HepG2 (cell line): ENCODE measurements around the gene NKAIN2. TPM values are rescaled to one million over a fixed set of nuclear protein-coding genes. Genes with fewer than 3 reads are reported as not detected.

Source experiments
- ATAC-seq: fragments of 200-7000 bp; cut with Tn5 transposase; 3 replicates; pipeline ENCODE4 v1.9.1; 2020; ENCODE audit warnings: mild to moderate bottlenecking, moderate library complexity
- BruUV-seq: library from RNA; stranded (reverse); fragments of 400-500 nt; replicated peaks from 2 replicates; lab custom pipeline; 2021; lab: Mats Ljungman, UMichigan
- CTCF ChIA-PET: fragments of 300-600 bp; formaldehyde crosslinking; extraction: SDS; loops from one replicate; lab custom pipeline; 2021; ENCODE audit warnings: low total read pairs, inconsistent platforms, low intra/inter-chr PET ratio; lab: Yijun Ruan, JAX
- POLR2A ChIA-PET: fragments of 350-600 bp; sonication (Branson Sonifier 250); formaldehyde crosslinking; loops from one replicate; lab custom pipeline; 2020; ENCODE audit warnings: antibody characterized with exemption, inconsistent platforms; lab: Yijun Ruan, JAX
- DNase-seq: peaks from one replicate; pipeline ENCODE4 v3.0.0-alpha.2; 2015; ENCODE audit warnings: low spot score
- FAIRE-seq: peaks from 3 replicates; lab custom pipeline; 2011; peaks lifted over from hg19 to GRCh38; lab: Jason Lieb, UNC
- H2AFZ ChIP-seq: one replicate; pipeline ENCODE4 v1.6.1; 2011; ENCODE audit warnings: low read length, inconsistent platforms
- H3K27ac ChIP-seq: fragments of 300-600 bp; 3 replicates; pipeline ENCODE4 v1.8.0; 2011; ENCODE audit warnings: mixed run types, mild to moderate bottlenecking, mixed read lengths, low read length, inconsistent platforms; ENCODE audit not compliant: insufficient read depth; ENCODE audit errors: extremely low read length
- H3K27me3 ChIP-seq, 2 experiments: fragments of 200-600 bp in 1 of 2; 2 replicates in 1 of 2; 3 replicates in 1 of 2; pipeline versions ENCODE4 v1.6.0 to v1.8.0; 2011; ENCODE audit warnings: low read length in 2 of 2, mild to moderate bottlenecking in 2 of 2, moderate library complexity in 2 of 2, inconsistent platforms in 1 of 2; ENCODE audit not compliant: insufficient read depth in 2 of 2, control insufficient read depth in 1 of 2
- H3K36me3 ChIP-seq, 2 experiments: fragments of 200-600 bp in 1 of 2; replicated peaks in 1 of 2; 2 replicates in 1 of 2; 3 replicates in 1 of 2; pipeline versions ENCODE4 v1.5.1 to v1.8.0; 2011; ENCODE audit warnings: low read length in 2 of 2, inconsistent platforms in 1 of 2; ENCODE audit not compliant: insufficient read depth in 2 of 2, control insufficient read depth in 1 of 2
- H3K4me1 ChIP-seq: 2 replicates; pipeline ENCODE4 v1.5.1; 2012; ENCODE audit warnings: low read length, inconsistent platforms; ENCODE audit not compliant: insufficient read depth
- H3K4me2 ChIP-seq: 2 replicates; pipeline ENCODE4 v1.6.0; 2011; ENCODE audit warnings: low read depth, low read length, inconsistent platforms
- H3K4me3 ChIP-seq, 3 experiments: fragments of 200-600 bp in 1 of 3; sonication (generic), shearing (Covaris generic) in 1 of 3; replicated peaks in 1 of 3; 2 replicates each; pipeline ENCODE4 v1.5.1; 2011 to 2016; ENCODE audit warnings: low read length in 3 of 3, inconsistent platforms in 2 of 3, low read depth in 2 of 3, mild to moderate bottlenecking in 2 of 3, control low read depth in 1 of 3, mixed read lengths in 1 of 3; ENCODE audit not compliant: insufficient read depth in 1 of 3
- H3K79me2 ChIP-seq: one replicate; pipeline ENCODE4 v1.6.1; 2011; ENCODE audit warnings: low read length, inconsistent platforms; ENCODE audit not compliant: insufficient read depth
- H3K9ac ChIP-seq: 2 replicates; pipeline ENCODE4 v1.6.0; 2011; ENCODE audit warnings: mild to moderate bottlenecking, low read depth, low read length, inconsistent platforms; ENCODE audit not compliant: insufficient read depth
- H3K9me3 ChIP-seq: 2 replicates; pipeline ENCODE4 v1.5.1; 2012; ENCODE audit warnings: mild to moderate bottlenecking, low read length
- H4K20me1 ChIP-seq: 2 replicates; pipeline ENCODE4 v1.6.0; 2011; ENCODE audit warnings: inconsistent platforms, mild to moderate bottlenecking, low read length, moderate library complexity; ENCODE audit not compliant: insufficient read depth
- DR1 ChIP-seq: sonication (generic); formaldehyde crosslinking; IDR thresholded peaks from 2 replicates; pipeline ENCODE4 v1.8.0; 2021; ENCODE audit warnings: mild to moderate bottlenecking, missing genetic modification reagents, inconsistent platforms
- MAFK ChIP-seq, 2 experiments: IDR thresholded peaks in 1 of 2; conservative IDR thresholded peaks in 1 of 2; 2 replicates each; pipeline ENCODE4 v1.6.1; 2011; ENCODE audit warnings: improper control_type of control experiment in 2 of 2, low read length in 2 of 2
- ZNF224 ChIP-seq: sonication (generic); formaldehyde crosslinking; IDR thresholded peaks from 2 replicates; pipeline ENCODE4 v1.5.0; 2020; ENCODE audit warnings: mild to moderate bottlenecking, missing genetic modification reagents
- ZNF768 ChIP-seq: sonication (generic); formaldehyde crosslinking; IDR thresholded peaks from 2 replicates; pipeline ENCODE4 v1.4.0; 2020; ENCODE audit warnings: missing genetic modification reagents
- ZNF770 ChIP-seq: sonication (generic); formaldehyde crosslinking; IDR thresholded peaks from 2 replicates; pipeline ENCODE4 v1.5.0; 2020; ENCODE audit warnings: mild to moderate bottlenecking, missing genetic modification reagents
- ZNF792 ChIP-seq: IDR thresholded peaks from 2 replicates; pipeline ENCODE4 v1.6.1; 2016
- ZSCAN30 ChIP-seq: sonication (generic); formaldehyde crosslinking; IDR thresholded peaks from 2 replicates; pipeline ENCODE4 v1.5.0; 2020; ENCODE audit warnings: mild to moderate bottlenecking, missing genetic modification reagents
- WGBS: methylation state at CpG from one replicate; pipeline ENCODE4 v1.1.6; 2017; ENCODE audit warnings: low lambda C conversion rate; 5-methylcytosine and 5-hydroxymethylcytosine counted together
- in situ Hi-C: cut with HindIII; loops from 2 replicates; pipeline ENCODE4 v1.10.0; 2017; ENCODE audit warnings: low pct_unique_long_range_greater_than_20kb; ENCODE audit not compliant: extremely low pct_ligation_motif_present
- intact Hi-C: fragments of 100-400 bp; cut with micrococcal nuclease; formaldehyde crosslinking; loops from one replicate; pipeline ENCODE4 v1.10.0; 2022; ENCODE audit not compliant: unreplicated experiment
- polyA plus RNA-seq, 8 experiments: library from polyadenylated mRNA; depleted of rRNA in 3 of 8; stranded (reverse) in 7 of 8; unstranded in 1 of 8; fragments of >200 nt; fragmentation: Illumina TruSeq in 4 of 8; extraction: Trizol in 4 of 8; gene quantifications; 2 replicates each; pipeline versions ENCODE4 v1.2.1 to v1.2.3, GENCODE V29; 2011 to 2016; ENCODE audit warnings: low read depth in 4 of 8, missing spikeins in 1 of 8, mixed read lengths in 1 of 8; ENCODE audit not compliant: insufficient read depth in 1 of 8
- total RNA-seq, 5 experiments: library from RNA; depleted of rRNA; stranded (reverse); fragments of >200 nt; fragmentation: Illumina TruSeq; extraction: Trizol; gene quantifications; 2 replicates each; pipeline ENCODE4 v1.2.3, GENCODE V29; 2016; ENCODE audit warnings: low read depth in 1 of 5
- TF ChIP-seq, protein P1 (sequence below): sonication (generic); formaldehyde crosslinking; conservative IDR thresholded peaks from 2 replicates; pipeline ENCODE4 v1.8.1; 2023; ENCODE audit warnings: missing genetic modification reagents
- TF ChIP-seq, protein P2 (sequence below): sonication (generic); formaldehyde crosslinking; IDR thresholded peaks from 2 replicates; pipeline ENCODE4 v1.4.0; 2020; ENCODE audit warnings: missing genetic modification reagents

Gene NKAIN2
- total and polyA plus RNA-seq, 2 of the 13 experiments (the other 11 are each of a cell fraction or from before 2014, with no cell fraction given) = not detected

- H3K27ac ChIP-seq = no peak overlapping the region
- TF ChIP-seq ZNF792 (no peak), ZNF224 (CRISPR knock-in tag) (no peak), ZSCAN30 (no peak), DR1 (CRISPR knock-in tag) (no peak), ZNF768 (CRISPR knock-in tag) (no peak), ZNF770 (CRISPR knock-in tag) (no peak), MAFK (conservative IDR thresholded peaks at IDR 0.05 in 1 of 2, IDR thresholded peaks at IDR 0.05 in 1 of 2; ENCODE audit: low read length in 2 of 2) (no peak)
- TF ChIP-seq, protein P1, sequence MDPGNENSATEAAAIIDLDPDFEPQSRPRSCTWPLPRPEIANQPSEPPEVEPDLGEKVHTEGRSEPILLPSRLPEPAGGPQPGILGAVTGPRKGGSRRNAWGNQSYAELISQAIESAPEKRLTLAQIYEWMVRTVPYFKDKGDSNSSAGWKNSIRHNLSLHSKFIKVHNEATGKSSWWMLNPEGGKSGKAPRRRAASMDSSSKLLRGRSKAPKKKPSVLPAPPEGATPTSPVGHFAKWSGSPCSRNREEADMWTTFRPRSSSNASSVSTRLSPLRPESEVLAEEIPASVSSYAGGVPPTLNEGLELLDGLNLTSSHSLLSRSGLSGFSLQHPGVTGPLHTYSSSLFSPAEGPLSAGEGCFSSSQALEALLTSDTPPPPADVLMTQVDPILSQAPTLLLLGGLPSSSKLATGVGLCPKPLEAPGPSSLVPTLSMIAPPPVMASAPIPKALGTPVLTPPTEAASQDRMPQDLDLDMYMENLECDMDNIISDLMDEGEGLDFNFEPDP = no peak
- TF ChIP-seq, protein P2, sequence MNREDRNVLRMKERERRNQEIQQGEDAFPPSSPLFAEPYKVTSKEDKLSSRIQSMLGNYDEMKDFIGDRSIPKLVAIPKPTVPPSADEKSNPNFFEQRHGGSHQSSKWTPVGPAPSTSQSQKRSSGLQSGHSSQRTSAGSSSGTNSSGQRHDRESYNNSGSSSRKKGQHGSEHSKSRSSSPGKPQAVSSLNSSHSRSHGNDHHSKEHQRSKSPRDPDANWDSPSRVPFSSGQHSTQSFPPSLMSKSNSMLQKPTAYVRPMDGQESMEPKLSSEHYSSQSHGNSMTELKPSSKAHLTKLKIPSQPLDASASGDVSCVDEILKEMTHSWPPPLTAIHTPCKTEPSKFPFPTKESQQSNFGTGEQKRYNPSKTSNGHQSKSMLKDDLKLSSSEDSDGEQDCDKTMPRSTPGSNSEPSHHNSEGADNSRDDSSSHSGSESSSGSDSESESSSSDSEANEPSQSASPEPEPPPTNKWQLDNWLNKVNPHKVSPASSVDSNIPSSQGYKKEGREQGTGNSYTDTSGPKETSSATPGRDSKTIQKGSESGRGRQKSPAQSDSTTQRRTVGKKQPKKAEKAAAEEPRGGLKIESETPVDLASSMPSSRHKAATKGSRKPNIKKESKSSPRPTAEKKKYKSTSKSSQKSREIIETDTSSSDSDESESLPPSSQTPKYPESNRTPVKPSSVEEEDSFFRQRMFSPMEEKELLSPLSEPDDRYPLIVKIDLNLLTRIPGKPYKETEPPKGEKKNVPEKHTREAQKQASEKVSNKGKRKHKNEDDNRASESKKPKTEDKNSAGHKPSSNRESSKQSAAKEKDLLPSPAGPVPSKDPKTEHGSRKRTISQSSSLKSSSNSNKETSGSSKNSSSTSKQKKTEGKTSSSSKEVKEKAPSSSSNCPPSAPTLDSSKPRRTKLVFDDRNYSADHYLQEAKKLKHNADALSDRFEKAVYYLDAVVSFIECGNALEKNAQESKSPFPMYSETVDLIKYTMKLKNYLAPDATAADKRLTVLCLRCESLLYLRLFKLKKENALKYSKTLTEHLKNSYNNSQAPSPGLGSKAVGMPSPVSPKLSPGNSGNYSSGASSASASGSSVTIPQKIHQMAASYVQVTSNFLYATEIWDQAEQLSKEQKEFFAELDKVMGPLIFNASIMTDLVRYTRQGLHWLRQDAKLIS (CRISPR knock-in tag) = no peak
- H3K36me3 ChIP-seq = no peaks in the 10 kb centered on the region
- H4K20me1 ChIP-seq = no peaks in the 10 kb centered on the region
- no peaks in the 10 kb centered on the region for H3K4me1 ChIP-seq
- H3K4me3 ChIP-seq = no peak overlapping the region
- intact Hi-C loops = no loop called here
- H3K9ac ChIP-seq = no peak overlapping the region
- ATAC-seq (no peak), DNase-seq (no peak), FAIRE-seq (no peak)
- H2AFZ ChIP-seq = no peak overlapping the region
- no peaks in the 10 kb centered on the region for H3K79me2 ChIP-seq
- in situ Hi-C loops = no loop called here
- no peak overlapping the region for H3K4me2 ChIP-seq
- H3K27me3 ChIP-seq = no peaks in the 10 kb centered on the region
- BruUV-seq = no TSS peak
- 0% methylated on average over 1 of the region's 1 CpG for WGBS
- no peaks in the 10 kb centered on the region for H3K9me3 ChIP-seq
- ChIA-PET POLR2A (no interaction called here), CTCF (no interaction called here)
These were observed 479.8 kb downstream of the NKAIN2 start for GRCh38 chr6:124283486-124283885.
